CD8-positive, alpha-beta memory T cell (primary cell): ENCODE data around the gene RBMS3. TPM values are rescaled to one million over a fixed set of nuclear protein-coding genes. Genes with fewer than 3 reads are reported as not detected.

Experiments used
- CTCF ChIA-PET: fragments of 350-600 bp; sonication (Branson Sonifier 250); formaldehyde crosslinking; loops from one replicate; lab custom pipeline; 2021; ENCODE audit warnings: antibody characterized with exemption; lab: Charles Lee
- POLR2A ChIA-PET: fragments of 350-600 bp; sonication (Branson Sonifier 250); formaldehyde crosslinking; loops from one replicate; lab custom pipeline; 2021; ENCODE audit warnings: antibody characterized with exemption; lab: Charles Lee
- DNase-seq, 5 donors: peaks; one replicate each; pipeline versions ENCODE4 v3.0.0 to v3.0.0-alpha.2; 2020 to 2022; ENCODE audit warnings: mixed read lengths in 1 of 5
- H3K27ac ChIP-seq: one replicate; pipeline ENCODE4 v1.7.0; 2013; ENCODE audit warnings: low read depth, mild to moderate bottlenecking, low read length, moderate library complexity
- H3K27me3 ChIP-seq: 2 replicates; pipeline ENCODE4 v1.7.0; 2013; ENCODE audit warnings: low read length, mild to moderate bottlenecking; ENCODE audit not compliant: insufficient read depth, poor library complexity, severe bottlenecking
- H3K36me3 ChIP-seq: 2 replicates; pipeline ENCODE4 v1.7.0; 2013; ENCODE audit warnings: mild to moderate bottlenecking, low read length, moderate library complexity; ENCODE audit not compliant: insufficient read depth
- H3K4me1 ChIP-seq: 2 replicates; pipeline ENCODE4 v1.7.0; 2013; ENCODE audit warnings: mild to moderate bottlenecking, low read length, moderate library complexity; ENCODE audit not compliant: insufficient read depth
- H3K4me3 ChIP-seq: 2 replicates; pipeline ENCODE4 v1.7.0; 2013; ENCODE audit warnings: mild to moderate bottlenecking, low read length
- H3K9me3 ChIP-seq: 2 replicates; pipeline ENCODE4 v1.7.0; 2013; ENCODE audit warnings: mild to moderate bottlenecking, low read length
- H3K27ac Mint-ChIP-seq, 8 donors: one replicate each; pipeline ENCODE4 v1.8.0; 2020 to 2021; ENCODE audit warnings: mixed read lengths in 8 of 8, mild to moderate bottlenecking in 6 of 8, inconsistent platforms in 3 of 8, moderate library complexity in 3 of 8
- H3K27me3 Mint-ChIP-seq, 2 donors: one replicate each; pipeline ENCODE4 v1.8.0; 2020 to 2021; ENCODE audit warnings: mixed read lengths in 2 of 2, mild to moderate bottlenecking in 1 of 2, moderate library complexity in 1 of 2
- H3K36me3 Mint-ChIP-seq, 3 donors: one replicate each; pipeline ENCODE4 v1.8.0; 2020 to 2021; ENCODE audit warnings: mixed read lengths in 3 of 3, inconsistent platforms in 1 of 3, mild to moderate bottlenecking in 1 of 3
- H3K4me1 Mint-ChIP-seq, 3 donors: one replicate each; pipeline ENCODE4 v1.8.0; 2020 to 2021; ENCODE audit warnings: mixed read lengths in 3 of 3, inconsistent platforms in 1 of 3, mild to moderate bottlenecking in 1 of 3
- H3K4me3 Mint-ChIP-seq, 7 donors: one replicate each; pipeline ENCODE4 v1.8.0; 2020 to 2021; ENCODE audit warnings: mixed read lengths in 7 of 7, mild to moderate bottlenecking in 6 of 7, moderate library complexity in 4 of 7, inconsistent platforms in 2 of 7
- H3K9me3 Mint-ChIP-seq, 5 donors: one replicate each; pipeline ENCODE4 v1.8.0; 2020 to 2022; ENCODE audit warnings: mixed read lengths in 5 of 5, mild to moderate bottlenecking in 3 of 5, moderate library complexity in 2 of 5, inconsistent platforms in 1 of 5
- polyA plus RNA-seq: library from polyadenylated mRNA; unstranded; fragments of 300-500 nt; fragmentation: Illumina TruSeq; gene quantifications from one replicate; pipeline ENCODE4 v1.2.3, GENCODE V29; 2021
- total RNA-seq, 2 experiments: library from RNA; stranded (reverse); gene quantifications; one replicate each; pipeline ENCODE4 v1.2.3, GENCODE V29; 2021

The RBMS3 gene
- total and polyA plus RNA-seq, 3 experiments from 2014 or later, result 0.21 to 0.33 (median 0.22) TPM

DNA sequence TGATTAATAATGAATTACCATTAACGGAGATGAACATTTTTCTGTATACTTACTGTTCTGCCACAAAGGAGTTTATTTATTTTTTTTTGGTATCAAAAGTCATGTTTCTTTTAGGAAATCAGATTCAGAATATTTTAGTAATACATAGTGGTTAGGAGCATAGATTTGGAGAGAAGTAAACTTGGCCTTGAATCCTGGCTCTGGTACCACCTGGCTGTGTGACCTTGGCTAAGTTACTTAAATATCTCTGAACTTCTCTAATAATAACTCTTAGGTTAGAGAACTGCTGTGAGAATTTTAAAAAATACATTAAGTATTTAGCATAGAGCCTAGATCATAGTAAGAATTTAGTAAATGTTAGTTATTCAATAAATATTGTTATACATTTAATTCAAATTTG is 309.1 kb downstream of the RBMS3 start:
- Mint-ChIP-seq H3K27ac (no peak overlapping the region), H3K36me3 (no peaks in the 10 kb centered on the region), H3K27me3 (no peaks in the 10 kb centered on the region), H3K4me3 (no peak overlapping the region), H3K4me1 (no peaks in the 10 kb centered on the region), H3K9me3 (peaks cover 2 to 14% (median 4%) of the 10 kb centered on the region in 5 donors)
- H3K4me3 ChIP-seq, result no peak overlapping the region
- H3K36me3 ChIP-seq, result no peaks in the 10 kb centered on the region
- no peak for DNase-seq
- H3K4me1 ChIP-seq, result no peaks in the 10 kb centered on the region
- ChIA-PET POLR2A (no interaction called here), CTCF (no interaction called here)
- H3K27me3 ChIP-seq, result no peaks in the 10 kb centered on the region
- H3K27ac ChIP-seq, result no peak overlapping the region
- H3K9me3 ChIP-seq, result no peaks in the 10 kb centered on the region

DNA sequence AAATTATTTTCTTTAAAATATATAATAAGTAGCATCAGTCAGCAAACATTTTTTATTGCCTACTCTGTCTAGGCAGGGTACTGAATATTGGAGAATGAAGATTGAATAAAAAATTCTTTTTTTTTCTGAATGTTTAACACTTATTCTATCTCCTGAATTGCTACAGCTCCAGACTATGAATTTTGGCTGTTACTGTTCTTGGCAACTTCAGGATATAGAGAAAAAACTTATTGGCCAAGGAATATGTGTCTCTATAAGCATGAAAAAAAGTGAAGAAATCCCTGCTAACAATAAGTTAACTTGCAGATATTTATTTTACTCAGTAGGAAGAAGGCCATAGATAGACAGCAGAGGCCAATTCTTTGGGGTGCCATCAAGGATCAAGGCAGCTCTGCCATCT is 309.6 kb downstream of the RBMS3 start:
- no peaks in the 10 kb centered on the region for H3K9me3 ChIP-seq
- DNase-seq, result no peak
- CTCF ChIA-PET, result no interaction called here
- no peaks in the 10 kb centered on the region for H3K27me3 ChIP-seq
- no peak overlapping the region for H3K4me3 ChIP-seq
- no peaks in the 10 kb centered on the region for H3K4me1 ChIP-seq
- H3K36me3 Mint-ChIP-seq, result no peaks in the 10 kb centered on the region
- H3K4me1 Mint-ChIP-seq, result no peaks in the 10 kb centered on the region
- H3K9me3 Mint-ChIP-seq, result peaks cover 2 to 14% (median 4%) of the 10 kb centered on the region in 5 donors
- no peak overlapping the region for H3K27ac ChIP-seq
- H3K36me3 ChIP-seq, result no peaks in the 10 kb centered on the region
- POLR2A ChIA-PET, result no interaction called here
- H3K4me3 Mint-ChIP-seq, result no peak overlapping the region
- no peak overlapping the region for H3K27ac Mint-ChIP-seq
- no peaks in the 10 kb centered on the region for H3K27me3 Mint-ChIP-seq

DNA sequence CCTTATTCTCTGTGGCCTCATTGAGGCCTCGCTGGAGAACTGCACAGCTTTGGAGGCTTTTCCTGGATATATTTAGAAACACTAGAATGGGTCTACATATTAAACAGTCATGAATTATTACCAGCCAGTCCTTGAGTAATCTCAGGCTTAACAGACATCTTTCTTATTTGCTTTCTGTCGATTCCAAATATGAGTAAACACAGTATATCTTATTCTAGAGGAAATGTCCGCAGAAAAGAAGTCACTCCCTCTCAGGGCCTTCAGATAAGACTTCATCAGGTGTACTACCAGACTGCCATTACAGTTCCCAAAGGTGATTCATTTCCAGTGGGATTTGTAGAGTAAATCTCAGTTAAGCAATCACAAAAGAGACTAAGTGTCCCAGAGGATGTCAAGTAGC is 310.7 kb downstream of the RBMS3 start:
- Mint-ChIP-seq H3K27ac (no peak overlapping the region), H3K4me1 (no peaks in the 10 kb centered on the region), H3K4me3 (no peak overlapping the region), H3K27me3 (no peaks in the 10 kb centered on the region), H3K36me3 (no peaks in the 10 kb centered on the region), H3K9me3 (peaks cover 2 to 14% (median 4%) of the 10 kb centered on the region in 5 donors)
- H3K27ac ChIP-seq, result no peak overlapping the region
- CTCF ChIA-PET, result no interaction called here
- no peaks in the 10 kb centered on the region for H3K9me3 ChIP-seq
- POLR2A ChIA-PET, result no interaction called here
- no peaks in the 10 kb centered on the region for H3K4me1 ChIP-seq
- H3K4me3 ChIP-seq, result no peak overlapping the region
- H3K36me3 ChIP-seq, result no peaks in the 10 kb centered on the region
- H3K27me3 ChIP-seq, result no peaks in the 10 kb centered on the region
- no peak for DNase-seq

DNA sequence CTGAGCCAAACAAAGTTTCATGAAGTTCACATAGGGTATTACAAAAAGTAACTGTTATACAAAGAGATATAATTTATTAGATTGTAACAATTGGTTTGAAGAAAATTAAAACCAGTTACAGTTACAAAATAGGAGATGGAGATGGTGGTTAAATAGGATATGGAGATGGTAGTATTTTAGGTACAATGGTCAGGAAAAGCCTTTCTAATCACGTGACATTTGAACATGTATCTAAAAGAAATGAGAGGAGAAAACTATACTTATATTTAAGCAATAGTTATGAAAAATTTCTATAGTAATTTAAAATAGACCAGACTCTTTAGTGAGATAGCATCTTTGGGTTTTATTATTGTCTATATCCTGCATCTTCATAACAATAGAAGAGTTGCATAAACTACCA is 312.9 kb downstream of the RBMS3 start:
- Histone ChIP-seq H3K9me3 (no peaks in the 10 kb centered on the region), H3K27ac (no peak overlapping the region), H3K27me3 (no peaks in the 10 kb centered on the region), H3K36me3 (no peaks in the 10 kb centered on the region), H3K4me3 (no peak overlapping the region), H3K4me1 (no peaks in the 10 kb centered on the region)
- Mint-ChIP-seq H3K27me3 (no peaks in the 10 kb centered on the region), H3K4me1 (no peaks in the 10 kb centered on the region), H3K9me3 (peaks cover 2 to 14% (median 4%) of the 10 kb centered on the region in 5 donors), H3K27ac (no peak overlapping the region), H3K36me3 (no peaks in the 10 kb centered on the region), H3K4me3 (no peak overlapping the region)
- ChIA-PET POLR2A (no interaction called here), CTCF (no interaction called here)
- DNase-seq, result no peak

DNA sequence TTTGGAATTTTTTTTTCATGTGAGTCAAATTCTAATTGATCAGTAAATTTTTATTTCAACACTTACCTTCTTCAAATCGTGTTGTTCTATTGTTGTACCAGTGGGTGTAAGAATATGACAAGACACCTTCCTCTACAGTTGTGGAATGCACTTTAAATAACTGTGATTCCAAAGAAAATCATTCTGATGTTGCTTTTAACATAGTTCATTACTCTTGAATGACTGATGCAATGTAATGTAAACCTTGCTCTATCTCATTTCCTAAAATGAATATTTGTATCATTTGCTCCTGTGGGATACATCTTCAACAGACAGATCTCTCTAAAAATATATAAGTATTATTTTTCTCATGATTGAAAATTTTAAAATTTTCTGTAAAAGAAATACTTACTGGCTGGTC is 313.4 kb downstream of the RBMS3 start:
- Mint-ChIP-seq H3K27ac (no peak overlapping the region), H3K4me3 (no peak overlapping the region), H3K27me3 (no peaks in the 10 kb centered on the region), H3K36me3 (no peaks in the 10 kb centered on the region), H3K9me3 (peaks cover 2 to 10% (median 4%) of the 10 kb centered on the region in 5 donors), H3K4me1 (no peaks in the 10 kb centered on the region)
- ChIA-PET POLR2A (no interaction called here), CTCF (no interaction called here)
- Histone ChIP-seq H3K4me3 (no peak overlapping the region), H3K27me3 (no peaks in the 10 kb centered on the region), H3K4me1 (no peaks in the 10 kb centered on the region), H3K9me3 (no peaks in the 10 kb centered on the region), H3K36me3 (no peaks in the 10 kb centered on the region), H3K27ac (no peak overlapping the region)
- DNase-seq, result no peak

DNA sequence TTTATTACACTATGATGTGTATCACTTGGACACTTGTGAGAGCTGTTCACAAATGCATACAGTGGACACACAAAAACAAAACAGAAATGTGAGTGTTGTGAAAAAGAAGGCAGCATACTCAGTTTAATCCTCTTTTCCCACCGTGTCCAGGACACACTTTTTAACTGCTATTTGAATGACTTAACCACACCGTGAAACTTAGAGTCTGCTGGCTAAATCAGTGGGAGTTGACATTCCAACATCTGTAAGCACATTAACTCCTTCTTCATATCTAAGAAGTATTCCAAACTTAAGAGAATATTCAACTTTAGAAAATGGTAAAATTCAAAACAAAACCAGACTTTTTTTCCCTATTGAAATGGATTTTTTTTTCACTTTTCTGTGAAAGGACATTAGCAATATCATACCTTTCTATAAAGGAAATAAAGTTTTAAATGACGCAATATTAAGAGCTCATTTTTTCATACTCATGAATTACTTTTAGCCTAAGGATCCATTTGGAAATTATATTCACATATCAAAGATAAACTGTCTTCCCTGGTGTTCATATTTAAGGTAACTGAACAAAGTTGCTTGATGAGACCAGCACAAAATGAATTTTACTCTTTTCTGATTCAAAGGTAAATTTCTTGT is 316.6 kb downstream of the RBMS3 start:
- POLR2A ChIA-PET, result no interaction called here

DNA sequence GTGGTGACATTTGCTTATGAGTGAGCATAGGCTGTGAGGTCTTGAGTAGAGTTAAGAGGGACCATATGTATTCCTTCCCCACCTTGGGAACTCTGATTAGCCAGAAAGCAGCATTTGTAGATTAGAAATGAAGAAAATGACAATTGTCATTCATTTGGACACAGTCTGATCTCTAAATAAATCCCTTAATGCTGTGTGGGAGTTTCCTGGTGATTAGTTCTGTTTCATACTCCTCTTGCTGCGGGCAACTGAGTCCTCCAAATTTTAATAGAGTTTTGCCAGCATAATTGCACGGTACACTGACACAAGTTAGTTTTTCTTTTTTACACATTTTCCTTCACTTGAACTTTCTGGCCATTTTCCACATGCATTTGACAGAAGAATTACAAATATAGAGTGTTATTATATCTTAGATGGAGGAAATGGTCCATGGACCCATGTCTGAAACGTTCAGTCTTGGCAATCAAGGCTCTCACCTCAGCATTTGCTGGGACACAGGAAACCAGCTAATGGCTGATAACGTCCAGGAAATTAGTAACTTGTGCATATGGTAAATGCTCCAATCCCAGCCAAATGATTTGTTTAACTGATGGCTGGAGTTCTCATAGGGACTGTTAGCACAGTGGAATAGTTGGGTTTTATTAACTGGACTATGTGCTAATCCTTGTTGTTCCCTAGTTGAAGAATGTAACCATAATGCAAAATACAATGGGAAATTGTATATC is 321.2 kb downstream of the RBMS3 start:
- POLR2A ChIA-PET, result no interaction called here
- no peaks in the 10 kb centered on the region for H3K36me3 ChIP-seq
- no peak overlapping the region for H3K27ac Mint-ChIP-seq
- no peaks in the 10 kb centered on the region for H3K4me1 ChIP-seq
- H3K36me3 Mint-ChIP-seq, result no peaks in the 10 kb centered on the region
- H3K27me3 Mint-ChIP-seq, result no peaks in the 10 kb centered on the region
- DNase-seq, result no peak
- H3K4me1 Mint-ChIP-seq, result no peaks in the 10 kb centered on the region
- no peaks in the 10 kb centered on the region for H3K27me3 ChIP-seq
- no peak overlapping the region for H3K27ac ChIP-seq
- H3K4me3 ChIP-seq, result no peak overlapping the region
- no peak overlapping the region for H3K4me3 Mint-ChIP-seq
- CTCF ChIA-PET, result no interaction called here
- no peaks in the 10 kb centered on the region for H3K9me3 ChIP-seq
- H3K9me3 Mint-ChIP-seq, result peaks cover 0 to 7% (median 0%) of the 10 kb centered on the region in 5 donors

More for the DNA sequence above, 316.6 kb downstream of the RBMS3 start:
- no peak overlapping the region for H3K27ac Mint-ChIP-seq
- Histone ChIP-seq H3K36me3 (no peaks in the 10 kb centered on the region), H3K9me3 (no peaks in the 10 kb centered on the region), H3K4me3 (no peak overlapping the region), H3K27ac (no peak overlapping the region), H3K27me3 (no peaks in the 10 kb centered on the region), H3K4me1 (no peaks in the 10 kb centered on the region)
- no peaks in the 10 kb centered on the region for H3K27me3 Mint-ChIP-seq
- no peak overlapping the region for H3K4me3 Mint-ChIP-seq
- peaks cover 0 to 11% (median 2%) of the 10 kb centered on the region in 5 donors for H3K9me3 Mint-ChIP-seq
- no peak for DNase-seq
- H3K4me1 Mint-ChIP-seq, result no peaks in the 10 kb centered on the region
- CTCF ChIA-PET, result no interaction called here
- H3K36me3 Mint-ChIP-seq, result no peaks in the 10 kb centered on the region

DNA sequence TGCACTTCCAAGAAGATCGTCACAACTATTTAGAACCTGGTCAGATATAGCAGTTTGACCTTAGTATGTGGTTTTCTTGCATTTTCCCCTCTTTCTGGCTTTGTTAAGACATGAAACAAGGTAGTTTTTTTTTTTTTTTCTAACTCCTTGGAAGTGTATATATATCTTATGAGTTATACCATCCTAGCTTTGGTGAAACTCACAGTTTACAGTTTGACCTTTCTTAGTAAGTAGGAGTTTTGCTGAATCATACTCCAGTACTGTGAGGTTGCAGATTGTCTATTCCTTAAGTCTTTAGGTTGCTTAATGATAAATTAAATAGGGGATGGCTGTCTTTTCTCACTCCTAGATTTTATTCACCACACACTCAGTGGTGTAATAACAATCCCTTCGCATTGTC is 325.0 kb downstream of the RBMS3 start:
- Mint-ChIP-seq H3K36me3 (no peaks in the 10 kb centered on the region), H3K9me3 (peaks cover 0 to 7% (median 0%) of the 10 kb centered on the region in 5 donors), H3K27me3 (no peaks in the 10 kb centered on the region), H3K4me1 (no peaks in the 10 kb centered on the region), H3K4me3 (no peak overlapping the region), H3K27ac (no peak overlapping the region)
- DNase-seq, result no peak
- Histone ChIP-seq H3K27me3 (no peaks in the 10 kb centered on the region), H3K27ac (no peak overlapping the region), H3K9me3 (no peaks in the 10 kb centered on the region), H3K36me3 (no peaks in the 10 kb centered on the region), H3K4me3 (no peak overlapping the region), H3K4me1 (no peaks in the 10 kb centered on the region)
- ChIA-PET POLR2A (no interaction called here), CTCF (no interaction called here)
